Activated naive CD8-positive, alpha-beta T cell treated with anti-CD3 and anti-CD28 coated beads for 36 hours (primary cell): ENCODE measurements around the gene MT2A. TPM values are rescaled to one million over a fixed set of nuclear protein-coding genes. Genes with fewer than 3 reads are reported as not detected.
"Not testable (repeated sequence)": the region's sequence is repeated elsewhere in the genome, so short reads cannot be mapped to it uniquely, and the experiment has no call there.

Source experiments
- DNase-seq: peaks from one replicate; pipeline ENCODE4 v3.0.0; 2021
- H3K27ac Mint-ChIP-seq: one replicate; pipeline ENCODE4 v1.8.0; 2022; ENCODE audit warnings: mild to moderate bottlenecking, moderate library complexity, mixed read lengths
- H3K27me3 Mint-ChIP-seq: one replicate; pipeline ENCODE4 v1.8.0; 2022; ENCODE audit warnings: mild to moderate bottlenecking, mixed read lengths
- H3K36me3 Mint-ChIP-seq: one replicate; pipeline ENCODE4 v1.8.0; 2021; ENCODE audit warnings: mild to moderate bottlenecking, mixed read lengths
- H3K4me1 Mint-ChIP-seq: one replicate; pipeline ENCODE4 v1.8.0; 2021; ENCODE audit warnings: mixed read lengths
- H3K4me3 Mint-ChIP-seq: one replicate; pipeline ENCODE4 v1.8.0; 2022; ENCODE audit warnings: mild to moderate bottlenecking, moderate library complexity, mixed read lengths
- H3K9me3 Mint-ChIP-seq: one replicate; pipeline ENCODE4 v1.8.0; 2022; ENCODE audit warnings: mixed read lengths
- total RNA-seq, 2 experiments: library from RNA; stranded (reverse); gene quantifications; one replicate each; pipeline ENCODE4 v1.2.3, GENCODE V29; 2021

Gene MT2A
- total RNA-seq, 2 experiments from 2014 or later, result 124 to 126 TPM

DNA sequence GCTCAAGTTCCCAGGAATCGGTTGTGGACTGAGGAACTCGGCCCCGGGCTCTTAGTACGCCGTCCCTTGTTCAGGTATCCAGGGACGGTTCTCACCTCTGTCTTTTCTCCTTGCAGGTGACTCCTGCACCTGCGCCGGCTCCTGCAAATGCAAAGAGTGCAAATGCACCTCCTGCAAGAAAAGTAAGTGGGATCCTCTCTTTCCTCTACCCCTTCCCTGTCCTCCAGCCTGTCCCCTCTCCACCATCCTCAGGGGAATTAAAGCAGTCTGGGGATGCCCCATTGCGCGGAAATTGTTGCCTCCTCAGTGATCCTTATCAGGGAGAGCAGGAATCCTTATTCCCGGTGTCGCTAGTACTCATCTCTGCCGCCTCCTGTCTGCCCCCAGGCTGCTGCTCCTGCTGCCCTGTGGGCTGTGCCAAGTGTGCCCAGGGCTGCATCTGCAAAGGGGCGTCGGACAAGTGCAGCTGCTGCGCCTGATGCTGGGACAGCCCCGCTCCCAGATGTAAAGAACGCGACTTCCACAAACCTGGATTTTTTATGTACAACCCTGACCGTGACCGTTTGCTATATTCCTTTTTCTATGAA, 585 bp downstream of the MT2A start:
- H3K27me3 Mint-ChIP-seq, result no peaks in the 10 kb centered on the region
- peak overlapping the region; percentile 95 for H3K4me3 Mint-ChIP-seq
- H3K9me3 Mint-ChIP-seq, result no peaks in the 10 kb centered on the region
- DNase-seq, result no peak
- H3K36me3 Mint-ChIP-seq, result peaks cover 7% of the 10 kb centered on the region
- peaks cover 63% of the 10 kb centered on the region for H3K4me1 Mint-ChIP-seq
- peak overlapping the region; percentile 95 for H3K27ac Mint-ChIP-seq

DNA sequence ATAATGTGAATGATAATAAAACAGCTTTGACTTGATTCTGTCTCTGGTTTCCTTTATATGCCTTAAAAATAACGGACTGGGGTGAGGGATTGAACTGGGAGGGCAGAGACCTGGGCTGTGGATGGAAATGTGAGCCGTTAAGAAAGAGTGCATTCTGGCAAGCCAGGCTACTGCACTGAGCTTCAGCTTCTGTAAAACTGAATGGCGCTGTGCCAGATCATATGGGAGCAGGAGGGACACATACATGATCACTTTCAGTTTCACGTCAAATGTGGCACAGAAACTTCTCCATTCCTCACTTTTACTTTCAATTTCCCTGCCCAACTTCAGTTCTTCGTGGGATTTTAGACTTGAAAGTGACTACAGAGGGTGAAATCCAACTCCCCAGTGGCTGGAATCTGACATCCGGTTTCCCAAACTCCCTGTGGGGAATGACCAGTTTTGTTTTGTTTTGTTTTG, 1.1 kb downstream of the MT2A start:
- Mint-ChIP-seq H3K27me3 (no peaks in the 10 kb centered on the region), H3K4me1 (peaks cover 68% of the 10 kb centered on the region), H3K4me3 (peak overlapping the region; percentile 95), H3K36me3 (peaks cover 7% of the 10 kb centered on the region), H3K27ac (peak overlapping the region; percentile 95), H3K9me3 (no peaks in the 10 kb centered on the region)
- peak; percentile 79 for DNase-seq

DNA sequence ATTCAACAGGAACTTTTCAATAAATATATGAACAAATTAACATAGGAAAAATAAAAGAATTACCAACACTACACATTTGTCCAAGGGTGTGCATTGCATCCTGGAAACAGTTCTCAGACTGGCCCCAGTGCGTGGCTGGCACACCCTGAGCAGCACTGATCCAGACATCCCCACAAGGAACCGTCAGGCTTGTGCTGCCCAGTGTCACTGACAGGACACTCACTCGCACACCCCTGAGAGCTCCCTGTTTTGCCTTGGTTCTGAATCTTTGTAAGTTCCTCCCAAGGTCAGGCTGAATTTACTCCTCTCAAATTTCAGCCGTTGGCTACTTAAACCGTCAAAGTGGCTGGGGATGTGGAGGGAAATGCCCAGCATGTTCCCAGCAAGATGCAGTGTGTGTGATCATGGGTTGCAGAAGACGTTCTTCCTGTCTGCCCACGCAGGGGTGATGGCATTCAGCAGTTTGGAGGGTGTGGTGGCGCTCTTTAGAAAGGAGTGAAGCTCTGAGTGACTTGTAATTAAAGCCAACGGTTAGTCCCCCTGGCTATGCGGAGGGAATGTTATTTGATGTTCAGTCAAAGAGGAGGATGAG, 1.7 kb downstream of the MT2A start:
- H3K36me3 Mint-ChIP-seq, result peaks cover 7% of the 10 kb centered on the region
- H3K4me1 Mint-ChIP-seq, result peaks cover 75% of the 10 kb centered on the region
- H3K27ac Mint-ChIP-seq, result peak overlapping the region; percentile 95
- no peaks in the 10 kb centered on the region for H3K27me3 Mint-ChIP-seq
- H3K4me3 Mint-ChIP-seq, result peak overlapping the region; percentile 95
- no peaks in the 10 kb centered on the region for H3K9me3 Mint-ChIP-seq
- DNase-seq, result peak; percentile 80

DNA sequence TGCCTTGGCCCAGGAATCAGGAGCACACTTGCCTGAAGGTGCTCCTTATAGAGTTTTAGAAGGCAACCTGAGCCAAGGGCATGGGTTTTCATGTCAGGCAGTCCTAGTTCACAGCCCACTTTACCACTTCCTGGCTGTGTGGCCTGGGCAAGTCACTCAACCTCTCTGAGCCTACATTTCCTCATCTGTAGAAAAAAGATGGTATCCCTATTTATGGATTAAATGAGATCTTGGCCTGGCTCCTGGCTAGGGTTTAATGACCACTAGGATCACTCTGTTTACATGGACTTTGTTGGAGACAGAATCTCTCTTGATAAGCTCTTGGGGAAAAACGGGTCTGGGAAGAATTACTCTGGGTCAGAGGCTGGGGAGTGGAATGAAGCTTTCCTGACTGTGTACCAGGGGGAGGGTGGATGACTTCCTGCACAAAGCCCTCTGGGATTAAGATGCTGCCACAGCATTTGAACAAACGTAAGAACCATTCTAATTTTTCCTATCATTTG, 2.3 kb downstream of the MT2A start:
- Mint-ChIP-seq H3K9me3 (no peaks in the 10 kb centered on the region), H3K27ac (peak overlapping the region; percentile 95), H3K27me3 (no peaks in the 10 kb centered on the region), H3K4me3 (peak overlapping the region; percentile 49), H3K36me3 (peaks cover 7% of the 10 kb centered on the region), H3K4me1 (peaks cover 77% of the 10 kb centered on the region)
- no peak for DNase-seq

DNA sequence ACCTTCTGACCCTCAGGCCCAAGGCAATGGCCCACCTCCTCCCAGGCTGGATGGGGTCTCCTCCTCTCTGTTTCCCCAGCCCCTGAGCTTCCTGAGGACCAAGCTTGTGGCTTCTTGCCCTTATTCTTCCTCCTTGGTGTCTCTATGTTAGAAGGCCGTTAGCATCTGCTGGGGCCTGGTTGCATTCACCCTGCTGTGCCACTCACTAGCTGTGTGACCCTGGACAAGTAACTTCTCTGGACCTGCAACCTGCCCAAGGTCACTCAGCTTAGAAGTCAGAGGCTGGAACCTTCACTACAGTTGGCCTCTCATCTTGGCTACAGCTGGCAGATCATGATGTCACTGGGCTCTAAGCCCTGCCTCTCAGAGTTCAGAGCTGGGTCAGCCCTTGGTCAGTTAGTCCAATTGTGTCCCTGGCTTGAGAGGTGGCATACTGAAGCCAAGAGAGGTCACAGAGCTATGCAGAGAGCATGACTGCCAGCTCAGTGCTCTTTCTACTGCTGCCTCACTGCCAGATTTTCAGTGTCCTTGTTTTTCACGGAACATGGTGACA, 3.0 kb downstream of the MT2A start:
- H3K9me3 Mint-ChIP-seq, result no peaks in the 10 kb centered on the region
- no peak for DNase-seq
- peaks cover 75% of the 10 kb centered on the region for H3K4me1 Mint-ChIP-seq

DNA sequence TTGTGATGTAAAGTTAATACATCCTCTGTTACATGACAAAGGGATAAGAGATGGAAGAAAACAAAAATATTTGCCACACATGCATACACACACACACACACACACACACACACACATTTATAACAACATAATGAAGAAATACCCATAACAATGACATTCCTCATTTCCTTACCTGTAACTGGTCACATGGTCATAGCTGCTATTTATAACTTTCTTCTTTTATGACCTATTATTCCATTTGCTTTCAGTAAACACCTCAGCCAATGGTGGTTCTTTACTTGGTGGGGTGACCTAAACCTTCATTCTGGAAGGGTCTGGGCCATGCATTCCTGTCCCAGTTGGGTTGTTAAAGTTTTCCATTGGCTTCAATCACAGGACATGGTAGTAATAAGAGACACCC, 5.3 kb downstream of the MT2A start:
- peaks cover 16% of the 10 kb centered on the region for H3K27me3 Mint-ChIP-seq
- peaks cover 68% of the 10 kb centered on the region for H3K4me1 Mint-ChIP-seq
- peak overlapping the region; percentile 4 for H3K27ac Mint-ChIP-seq
- peaks cover 4% of the 10 kb centered on the region for H3K36me3 Mint-ChIP-seq
- no peaks in the 10 kb centered on the region for H3K9me3 Mint-ChIP-seq
- DNase-seq, result no peak
- H3K4me3 Mint-ChIP-seq, result no peak overlapping the region

More for the DNA sequence above, 3.0 kb downstream of the MT2A start:
- Mint-ChIP-seq H3K27ac (peak overlapping the region; percentile 95), H3K36me3 (peaks cover 7% of the 10 kb centered on the region), H3K4me3 (no peak overlapping the region), H3K27me3 (no peaks in the 10 kb centered on the region)

DNA sequence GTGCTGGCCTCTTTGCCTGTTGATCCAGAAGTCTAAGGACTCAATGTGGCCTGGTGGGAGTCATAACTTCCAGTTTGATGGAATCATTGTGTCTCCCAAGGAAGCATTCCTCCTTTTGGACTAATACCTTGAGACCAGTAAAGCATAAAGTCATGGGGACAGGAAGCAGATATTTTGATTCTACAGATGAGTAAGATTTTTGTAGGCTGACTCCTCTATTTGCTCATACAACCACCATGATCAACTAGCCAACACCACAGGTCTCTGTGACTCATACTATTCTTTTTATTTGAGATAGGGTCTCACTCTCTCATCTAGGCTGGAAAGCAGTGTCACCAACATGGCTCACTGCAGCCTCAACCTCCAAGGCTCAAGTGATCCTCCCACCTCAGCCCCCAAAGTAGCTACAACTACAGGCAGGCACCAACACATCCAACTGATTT, 6.2 kb downstream of the MT2A start:
- H3K4me1 Mint-ChIP-seq, result peaks cover 64% of the 10 kb centered on the region
- peaks cover 21% of the 10 kb centered on the region for H3K27me3 Mint-ChIP-seq
- DNase-seq, result no peak
- H3K4me3 Mint-ChIP-seq, result no peak overlapping the region
- peak overlapping the region; percentile 48 for H3K27ac Mint-ChIP-seq
- peaks cover 3% of the 10 kb centered on the region for H3K36me3 Mint-ChIP-seq
- no peaks in the 10 kb centered on the region for H3K9me3 Mint-ChIP-seq

DNA sequence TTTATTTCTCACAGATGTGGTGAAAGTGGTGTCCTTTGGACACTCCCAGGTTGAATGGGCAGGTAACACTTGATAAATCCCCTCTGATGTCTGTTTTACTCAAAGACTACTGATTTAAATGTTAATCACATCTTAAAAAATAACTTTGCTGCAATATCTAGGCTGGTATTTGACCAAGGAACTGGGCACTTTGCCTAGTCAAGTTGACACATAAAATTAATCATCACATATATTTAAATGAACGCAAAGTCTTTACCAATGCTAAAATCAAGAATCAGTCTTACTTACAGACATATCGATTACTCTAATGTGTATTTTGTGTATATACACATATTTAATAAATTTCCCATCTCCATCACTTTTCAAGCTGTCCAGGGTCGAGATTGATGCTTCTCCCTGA, 7.0 kb downstream of the MT2A start:
- Mint-ChIP-seq H3K27me3 (peaks cover 21% of the 10 kb centered on the region), H3K36me3 (peaks cover 3% of the 10 kb centered on the region), H3K4me3 (no peak overlapping the region), H3K4me1 (peaks cover 57% of the 10 kb centered on the region), H3K9me3 (no peaks in the 10 kb centered on the region), H3K27ac (no peak overlapping the region)
- no peak for DNase-seq

DNA sequence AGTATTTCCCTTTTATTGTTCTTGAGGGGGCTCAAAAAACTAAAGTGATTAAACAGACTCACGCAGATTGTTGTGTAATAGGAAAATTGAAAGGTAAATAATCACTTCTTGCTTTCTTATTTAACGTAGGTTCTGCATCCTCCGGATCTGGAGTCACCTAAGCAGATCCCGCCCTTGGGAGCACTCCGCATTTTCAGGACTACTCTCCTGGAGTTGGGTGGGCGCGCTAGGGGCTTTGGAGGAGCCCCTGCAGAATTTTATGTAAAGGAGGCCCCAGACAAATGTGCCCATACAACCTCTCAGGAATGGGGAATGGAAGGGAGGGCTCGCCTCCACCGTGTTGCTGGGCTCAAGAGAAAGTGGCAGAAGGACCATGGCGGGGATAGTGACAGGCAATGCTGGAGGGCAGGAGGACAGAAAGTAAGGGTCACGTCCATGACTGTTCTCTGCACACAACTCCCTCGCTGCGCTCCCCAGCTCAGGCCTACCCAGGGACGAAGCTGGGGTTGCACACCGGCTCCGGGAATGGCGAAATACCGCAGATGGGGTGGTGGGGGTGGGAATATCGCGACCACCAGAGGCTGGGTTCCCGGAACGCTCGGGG, 8.3 kb downstream of the MT2A start:
- Mint-ChIP-seq H3K9me3 (no peaks in the 10 kb centered on the region), H3K27me3 (peaks cover 21% of the 10 kb centered on the region), H3K4me3 (peak overlapping the region; percentile 67), H3K4me1 (peaks cover 43% of the 10 kb centered on the region), H3K27ac (no peak overlapping the region), H3K36me3 (peaks cover 3% of the 10 kb centered on the region)
- no peak for DNase-seq

DNA sequence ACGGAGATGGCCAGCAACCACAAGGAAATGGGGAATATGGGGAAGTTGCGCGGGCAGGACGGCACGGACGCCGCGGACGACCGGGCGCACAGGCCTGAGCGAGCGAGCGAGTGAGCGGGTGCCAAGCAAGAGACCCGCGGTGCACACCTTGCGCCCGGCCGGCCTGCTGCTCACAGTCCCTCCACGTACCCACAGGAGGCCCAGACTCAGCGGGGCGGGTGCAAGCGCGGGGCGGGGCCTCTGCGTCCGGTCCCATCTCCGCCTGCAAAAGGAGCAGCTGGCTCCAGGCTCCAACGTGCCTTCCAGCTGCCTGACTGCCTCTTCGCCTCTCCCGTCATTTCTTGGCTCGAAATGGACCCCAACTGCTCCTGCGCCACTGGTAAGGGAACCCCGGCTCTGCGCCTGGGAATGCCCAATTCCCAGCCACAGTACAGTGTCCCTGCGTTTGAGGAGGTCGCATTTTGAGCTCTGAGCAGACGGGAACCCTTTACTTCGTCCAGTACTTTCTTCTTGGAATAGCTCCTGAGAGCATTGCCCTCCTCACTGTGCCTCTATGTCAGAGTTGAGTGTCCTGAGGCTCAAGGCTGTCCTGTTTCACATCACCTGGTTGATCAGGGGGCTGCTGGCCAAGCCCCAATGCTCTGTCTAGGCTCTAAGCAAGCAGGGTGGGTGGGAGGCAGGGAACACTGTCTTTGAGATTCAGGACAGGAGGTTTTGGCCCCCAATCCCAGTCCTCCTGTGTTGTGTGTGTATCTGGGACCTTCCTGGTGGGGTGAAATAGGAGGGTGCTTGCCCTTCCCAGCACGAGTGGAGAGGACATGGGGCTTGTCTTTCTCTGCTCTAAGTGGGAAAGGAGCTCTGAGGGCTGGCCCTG, 9.1 kb downstream of the MT2A start:
- Mint-ChIP-seq H3K36me3 (peaks cover 3% of the 10 kb centered on the region), H3K4me1 (peaks cover 37% of the 10 kb centered on the region), H3K9me3 (no peaks in the 10 kb centered on the region), H3K27me3 (peaks cover 21% of the 10 kb centered on the region), H3K4me3 (peak overlapping the region; percentile 67), H3K27ac (no peak overlapping the region)
- peak; percentile 76 for DNase-seq

DNA sequence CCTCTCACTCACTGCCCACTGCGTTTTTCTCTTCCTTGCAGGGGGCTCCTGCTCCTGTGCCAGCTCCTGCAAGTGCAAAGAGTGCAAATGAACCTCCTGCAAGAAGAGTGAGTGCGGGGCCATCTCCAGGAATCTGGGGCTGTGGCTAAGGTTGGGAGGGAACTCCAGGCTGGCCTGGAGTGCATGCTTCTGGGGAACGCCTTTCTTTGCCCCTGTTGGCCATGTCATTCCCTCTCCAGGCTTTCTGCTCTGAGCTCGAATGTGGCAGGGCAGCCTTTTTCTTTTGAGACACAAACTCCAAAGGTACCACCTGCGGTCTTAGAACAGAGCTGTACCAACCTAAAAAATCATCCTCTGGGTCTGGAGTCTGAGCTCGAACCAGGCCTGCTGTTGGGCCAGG, 9.8 kb downstream of the MT2A start:
- Mint-ChIP-seq H3K27ac (no peak overlapping the region), H3K4me1 (peaks cover 33% of the 10 kb centered on the region), H3K27me3 (peaks cover 21% of the 10 kb centered on the region), H3K36me3 (peaks cover 3% of the 10 kb centered on the region), H3K9me3 (no peaks in the 10 kb centered on the region), H3K4me3 (peak overlapping the region; percentile 67)
- DNase-seq, result no peak

DNA sequence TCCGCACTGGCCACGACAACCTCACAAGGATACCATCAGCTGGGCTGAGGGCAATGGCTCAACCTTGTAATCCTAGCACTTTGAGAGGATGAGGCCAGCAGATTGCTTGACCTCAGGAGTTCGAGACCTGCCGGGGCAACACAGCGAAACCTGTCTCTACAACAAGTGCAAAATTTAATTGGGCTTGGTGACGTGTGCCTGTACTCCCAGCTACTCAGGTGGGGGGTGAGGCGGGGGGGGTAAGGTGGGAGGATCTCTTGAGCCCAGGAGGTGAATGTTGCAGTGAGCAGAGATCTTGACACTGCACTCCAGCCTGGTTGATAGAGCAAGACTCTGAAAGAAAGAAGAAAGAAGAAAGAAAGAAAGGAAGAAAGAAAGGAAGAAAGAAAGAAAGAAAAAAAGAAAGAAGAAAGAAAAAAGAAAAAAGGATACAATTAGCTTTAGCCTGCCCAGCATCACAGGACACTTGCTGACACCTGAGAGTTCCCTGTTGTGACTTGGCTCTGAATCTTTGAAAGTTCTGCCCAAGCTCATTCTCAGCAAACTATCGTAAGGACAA, 12.0 kb downstream of the MT2A start:
- Mint-ChIP-seq H3K4me1 (peaks cover 15% of the 10 kb centered on the region), H3K36me3 (no peaks in the 10 kb centered on the region), H3K4me3 (no peak overlapping the region), H3K9me3 (no peaks in the 10 kb centered on the region), H3K27ac (no peak overlapping the region), H3K27me3 (peaks cover 32% of the 10 kb centered on the region)
- DNase-seq, result no peak

DNA sequence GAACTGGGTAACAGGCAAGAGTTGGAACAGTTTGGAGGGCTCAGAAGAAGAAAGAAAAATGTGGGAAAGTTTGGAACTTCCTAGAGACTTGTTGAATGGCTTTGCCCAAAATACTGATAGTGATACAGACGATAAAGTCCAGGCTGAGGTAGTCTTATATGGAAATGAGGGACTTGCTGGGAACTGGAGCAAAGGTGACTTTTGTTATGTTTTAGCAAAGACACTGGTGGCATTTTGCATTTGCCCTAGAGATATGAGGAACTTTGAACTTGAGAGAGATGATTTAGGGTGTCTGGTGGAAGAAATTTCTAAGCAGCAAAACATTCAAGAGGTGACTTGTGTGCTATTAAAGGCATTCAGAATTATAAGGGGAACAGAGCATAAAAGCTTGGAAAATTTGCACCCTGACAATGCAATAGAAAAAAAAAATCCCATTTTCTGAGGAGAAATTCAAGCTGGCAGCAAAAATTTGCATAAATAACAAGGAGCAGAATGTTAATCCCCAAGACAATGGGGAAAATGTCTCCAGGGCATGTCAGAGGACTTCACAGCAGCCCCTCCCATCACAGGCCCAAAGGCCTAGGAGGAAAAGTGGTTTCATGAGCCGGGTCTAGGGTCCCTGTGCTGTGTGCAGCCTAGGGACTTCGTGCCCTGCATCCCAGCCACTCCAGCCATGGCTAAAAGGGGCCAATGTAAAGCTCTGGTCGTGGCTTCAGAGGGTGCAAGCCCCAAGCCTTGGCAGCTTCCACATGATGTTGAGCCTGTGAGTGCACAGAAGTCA, 13.5 kb downstream of the MT2A start:
- peaks cover 20% of the 10 kb centered on the region for H3K4me1 Mint-ChIP-seq
- H3K36me3 Mint-ChIP-seq, H3K27ac Mint-ChIP-seq, H3K9me3 Mint-ChIP-seq, DNase-seq, H3K4me3 Mint-ChIP-seq: not testable (repeated sequence)
- peaks cover 42% of the 10 kb centered on the region for H3K27me3 Mint-ChIP-seq

DNA sequence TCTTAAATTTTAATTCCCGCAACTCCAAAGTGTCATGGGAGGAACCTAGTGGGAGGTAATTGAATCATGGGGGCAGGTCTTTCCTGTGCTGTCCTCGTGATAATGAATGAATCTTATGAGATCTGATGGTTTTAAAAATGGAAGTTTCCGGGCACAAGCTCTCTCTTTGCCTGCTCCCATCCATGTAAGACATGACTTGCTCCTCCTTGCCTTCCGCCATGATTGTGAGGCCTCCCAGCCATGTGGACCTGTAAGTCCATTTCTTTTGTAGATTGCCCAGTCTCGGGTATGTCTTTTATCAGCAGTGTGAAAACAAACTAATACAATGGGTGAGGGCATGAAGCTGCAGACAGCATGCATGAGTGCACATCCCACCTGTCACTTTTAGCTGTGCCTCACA, 14.8 kb downstream of the MT2A start:
- peaks cover 39% of the 10 kb centered on the region for H3K27me3 Mint-ChIP-seq

More for the DNA sequence above, 14.8 kb downstream of the MT2A start:
- not testable (repeated sequence) for H3K36me3 Mint-ChIP-seq, H3K9me3 Mint-ChIP-seq, H3K27ac Mint-ChIP-seq, H3K4me3 Mint-ChIP-seq, DNase-seq
- H3K4me1 Mint-ChIP-seq, result peaks cover 14% of the 10 kb centered on the region
